Omental fat pad (tissue), 4 donors: ENCODE measurements around the gene SCN9A. TPM values are rescaled to one million over a fixed set of nuclear protein-coding genes. Genes with fewer than 3 reads are reported as not detected.
"Not testable (repeated sequence)": the region's sequence is repeated elsewhere in the genome, so short reads cannot be mapped to it uniquely, and the experiment has no call there.

Source experiments
- ATAC-seq: fragments of 150-250 bp; one replicate; pipeline ENCODE4 v1.9.1; 2016; ENCODE audit warnings: mild to moderate bottlenecking, moderate library complexity; ENCODE audit not compliant: low FRiP score
- DNase-seq: peaks from one replicate; pipeline ENCODE4 v3.0.0-alpha.2; 2019; ENCODE audit warnings: low spot score
- total RNA-seq, 4 donors: library from RNA; depleted of rRNA; stranded (reverse); fragments of >200 nt; gene quantifications; one replicate each; pipeline ENCODE4 v1.1.0, GENCODE V29; 2016
- TF ChIP-seq, protein P1 (sequence below), 3 donors: fragments of 450-650 bp; IDR thresholded peaks; one replicate each; pipeline ENCODE4 v1.5.1; 2016 to 2017; ENCODE audit warnings: antibody characterized with exemption in 3 of 3, mild to moderate bottlenecking in 3 of 3, moderate library complexity in 2 of 3

Gene SCN9A
- total RNA-seq, 4 donors from 2014 or later, result 6.0 to 13.9 (median 7.1) TPM

DNA sequence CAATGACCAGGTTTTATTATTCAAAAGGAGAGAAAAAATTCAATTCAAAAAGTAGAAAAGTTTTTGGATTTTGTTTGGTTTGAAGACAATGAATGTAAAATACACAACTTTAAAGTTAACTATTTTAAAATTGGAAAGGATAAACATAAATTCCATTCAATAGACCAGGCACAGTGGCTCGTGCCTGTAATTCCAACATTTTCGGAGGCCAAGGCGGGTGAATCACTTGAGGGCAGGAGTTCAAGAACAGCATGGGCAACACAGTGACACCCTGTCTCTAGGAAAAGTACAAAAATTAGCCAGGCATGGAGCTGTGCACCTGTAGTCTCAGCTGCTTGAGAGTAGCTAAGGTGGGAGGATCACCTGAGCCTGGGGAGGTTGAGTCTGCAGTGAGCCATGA, 54.7 kb downstream of the SCN9A start:
- DNase-seq (no peak), ATAC-seq (no peak)
- TF ChIP-seq, protein P1, sequence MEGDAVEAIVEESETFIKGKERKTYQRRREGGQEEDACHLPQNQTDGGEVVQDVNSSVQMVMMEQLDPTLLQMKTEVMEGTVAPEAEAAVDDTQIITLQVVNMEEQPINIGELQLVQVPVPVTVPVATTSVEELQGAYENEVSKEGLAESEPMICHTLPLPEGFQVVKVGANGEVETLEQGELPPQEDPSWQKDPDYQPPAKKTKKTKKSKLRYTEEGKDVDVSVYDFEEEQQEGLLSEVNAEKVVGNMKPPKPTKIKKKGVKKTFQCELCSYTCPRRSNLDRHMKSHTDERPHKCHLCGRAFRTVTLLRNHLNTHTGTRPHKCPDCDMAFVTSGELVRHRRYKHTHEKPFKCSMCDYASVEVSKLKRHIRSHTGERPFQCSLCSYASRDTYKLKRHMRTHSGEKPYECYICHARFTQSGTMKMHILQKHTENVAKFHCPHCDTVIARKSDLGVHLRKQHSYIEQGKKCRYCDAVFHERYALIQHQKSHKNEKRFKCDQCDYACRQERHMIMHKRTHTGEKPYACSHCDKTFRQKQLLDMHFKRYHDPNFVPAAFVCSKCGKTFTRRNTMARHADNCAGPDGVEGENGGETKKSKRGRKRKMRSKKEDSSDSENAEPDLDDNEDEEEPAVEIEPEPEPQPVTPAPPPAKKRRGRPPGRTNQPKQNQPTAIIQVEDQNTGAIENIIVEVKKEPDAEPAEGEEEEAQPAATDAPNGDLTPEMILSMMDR (IDR thresholded peaks at IDR 0.05), result no peak

DNA sequence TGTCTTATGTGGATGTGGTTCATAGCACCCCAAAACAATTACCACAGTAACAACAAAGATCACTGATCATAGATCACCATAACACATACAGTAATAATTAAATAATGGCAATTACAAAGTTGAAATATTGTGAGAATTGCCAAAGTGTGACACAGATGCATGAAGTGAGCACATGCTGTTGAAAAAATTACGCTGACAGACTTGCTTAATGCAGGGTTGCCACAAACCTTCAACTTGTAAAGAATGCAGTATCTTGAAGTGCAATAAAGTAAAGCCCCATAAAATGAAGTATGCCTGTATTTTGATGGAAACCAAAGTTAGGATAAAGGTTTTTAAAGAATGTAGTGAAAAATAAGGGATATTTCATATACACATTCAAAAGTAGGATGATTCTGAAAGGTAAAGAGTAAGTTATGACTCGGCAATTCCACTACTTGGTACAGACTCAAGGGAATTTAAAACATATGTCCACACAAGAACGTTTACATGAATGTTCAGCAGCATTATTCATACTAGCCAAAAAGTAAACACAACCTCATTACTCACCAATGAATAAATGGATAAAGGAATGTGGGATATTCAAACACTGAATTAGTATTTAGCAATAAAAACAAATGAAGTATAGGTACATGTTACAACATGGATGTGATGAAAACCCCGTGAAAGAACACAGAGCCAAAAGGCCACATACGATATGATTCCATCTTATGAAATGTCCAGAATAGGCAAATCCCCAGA, 61.6 kb downstream of the SCN9A start:
- TF ChIP-seq, protein P1 (IDR thresholded peaks at IDR 0.05), result no peak
- ATAC-seq (no peak), DNase-seq (no peak)

DNA sequence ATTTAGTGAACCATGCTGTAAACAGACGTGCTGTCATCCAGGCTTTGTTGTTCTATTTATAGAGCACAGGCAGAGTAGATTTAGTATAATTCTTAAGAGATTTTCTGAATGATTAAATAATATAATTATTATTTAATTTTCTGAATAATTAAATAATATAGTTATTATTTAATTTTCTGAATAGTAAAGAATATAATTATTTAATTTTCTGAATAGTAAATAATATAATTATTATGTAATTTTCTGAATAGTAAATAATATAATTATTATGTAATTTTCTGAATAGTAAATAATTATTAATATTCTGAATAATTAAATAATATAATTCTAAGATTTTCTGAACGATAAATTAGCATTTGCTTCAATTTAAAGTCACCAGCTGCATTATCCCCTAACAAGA, 62.9 kb downstream of the SCN9A start:
- ATAC-seq, DNase-seq: not testable (repeated sequence)

DNA sequence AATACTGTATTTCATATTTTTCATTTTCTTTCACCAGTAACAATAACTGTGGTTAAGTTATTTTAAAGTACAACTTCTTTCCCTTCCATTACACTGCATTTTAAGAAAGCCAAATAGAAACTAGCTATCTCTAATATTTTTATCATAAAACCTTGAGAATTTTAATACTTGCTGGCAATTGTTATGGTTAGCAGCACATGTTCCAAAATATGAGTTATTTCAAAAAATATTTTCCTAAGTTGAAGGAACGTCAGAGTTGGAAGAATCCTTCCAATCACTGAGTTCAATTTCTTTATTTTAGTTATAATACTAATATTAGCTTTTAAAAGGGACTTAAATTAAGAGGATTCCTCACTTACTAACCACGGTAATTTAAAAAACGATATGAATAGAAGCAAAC, 68.4 kb downstream of the SCN9A start:
- no peak for ATAC-seq

DNA sequence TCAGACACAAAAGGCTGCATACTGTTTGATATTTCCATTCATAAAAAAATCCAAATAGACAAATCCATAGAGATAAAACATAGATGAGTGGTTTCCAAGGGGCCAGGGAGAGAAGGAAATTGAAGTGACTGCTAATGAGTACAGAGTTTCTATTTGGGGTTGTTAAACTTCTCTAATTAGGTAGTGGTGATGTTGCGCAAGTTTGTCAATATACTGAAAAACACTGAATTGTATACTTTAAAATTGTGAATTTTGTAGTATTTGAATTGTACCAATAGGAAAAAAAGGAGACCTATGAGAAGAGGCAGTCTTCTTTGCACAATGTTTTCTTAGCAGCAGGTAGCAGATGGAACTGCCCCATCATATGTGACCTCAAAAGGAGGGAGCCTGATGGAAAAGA, 71.1 kb downstream of the SCN9A start:
- TF ChIP-seq, protein P1 (IDR thresholded peaks at IDR 0.05), result no peak
- ATAC-seq, result no peak
- DNase-seq, result no peak

More for the DNA sequence above, 68.4 kb downstream of the SCN9A start:
- TF ChIP-seq, protein P1 (IDR thresholded peaks at IDR 0.05), result no peak
- DNase-seq, result no peak

DNA sequence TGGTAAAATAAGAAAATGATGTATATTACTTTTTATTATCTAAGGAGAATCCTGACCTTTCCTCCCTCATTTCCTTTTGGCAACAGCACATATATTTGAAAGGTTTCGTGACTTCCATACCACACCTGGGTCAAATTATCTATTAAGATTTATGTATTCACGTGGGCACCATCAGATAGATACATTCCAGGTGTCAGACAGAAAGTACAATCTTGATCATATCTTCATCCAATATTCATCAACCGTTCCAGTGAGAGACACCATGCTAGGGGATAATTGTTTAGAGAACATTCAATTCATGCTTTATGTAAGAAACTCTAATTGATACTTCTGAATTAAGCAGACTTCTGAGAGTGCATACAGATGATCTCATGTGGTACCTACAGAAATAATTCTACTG, 73.7 kb downstream of the SCN9A start:
- no peak for DNase-seq
- no peak for ATAC-seq
- TF ChIP-seq, protein P1 (IDR thresholded peaks at IDR 0.05), result no peak

DNA sequence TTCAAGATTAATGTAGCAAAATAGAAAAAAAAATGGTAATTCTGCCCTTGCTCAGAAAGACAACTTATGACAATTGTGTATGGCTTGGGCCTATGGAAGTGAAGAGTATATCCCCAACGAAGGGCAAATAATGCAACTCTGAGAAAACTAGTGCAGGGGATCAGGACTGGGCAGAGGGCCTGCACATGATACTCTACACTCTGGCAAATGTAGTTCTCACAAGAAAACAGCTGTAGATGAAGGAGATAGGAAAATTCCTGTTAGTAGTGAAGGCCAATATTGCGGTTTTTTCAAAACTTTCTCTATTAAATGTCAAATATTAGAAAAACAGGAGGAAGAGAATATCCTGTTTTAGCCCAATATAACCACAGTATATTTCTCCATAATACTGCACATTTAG, 77.8 kb downstream of the SCN9A start:
- DNase-seq, result no peak
- ATAC-seq, result no peak
- TF ChIP-seq, protein P1 (IDR thresholded peaks at IDR 0.05), result no peak
